ENCODE data around the gene TEX19.

GRCh38 chr17:82320956-82321927, 37.8 kb upstream of the TEX19 start:
- TF ChIP-seq POLR2A (IDR thresholded peaks at IDR 0.05) (no peak), POLR2AphosphoS5 (IDR thresholded peaks at IDR 0.05) (no peak), CTCF (IDR thresholded peaks at IDR 0.05) (peak in 3 of 4 experiments; percentile 94 to 100 (median 96)), EP300 (IDR thresholded peaks at IDR 0.05) (no peak)
